Skeletal muscle cell (primary cell): ENCODE data around the gene SCAMP1.

ENCODE experiments used
- DNase-seq: peaks from one replicate; pipeline ENCODE4 v3.0.0-alpha.2; 2010; ENCODE audit warnings: low read depth
- H3K4me3 ChIP-seq: 2 replicates; pipeline ENCODE4 v1.5.1; 2011; ENCODE audit warnings: low read depth, mild to moderate bottlenecking, control low read depth, low read length, moderate library complexity

SCAMP1 gene

DNA sequence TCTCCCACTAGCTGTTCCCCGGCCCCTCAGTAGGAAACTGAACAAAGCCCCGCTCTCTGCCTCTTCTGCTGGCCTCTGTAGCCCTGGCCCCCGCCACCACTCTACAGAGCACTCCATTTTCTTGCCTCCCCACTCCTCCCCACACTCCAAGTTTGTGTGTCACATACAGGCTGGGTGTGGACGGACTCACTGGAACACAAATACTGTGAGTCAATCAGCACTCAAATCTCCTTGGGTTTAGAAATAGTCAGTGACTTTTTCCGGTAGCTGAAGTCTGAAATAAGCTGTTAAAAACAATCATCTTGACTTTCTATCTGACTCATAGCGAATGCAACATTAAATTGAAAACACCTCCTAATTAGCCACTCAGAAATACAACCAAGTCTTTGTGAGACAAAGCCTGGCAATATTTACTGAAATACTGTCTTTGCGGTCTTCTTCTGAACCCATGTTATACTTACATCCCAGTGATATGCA, 165.7 kb downstream of the SCAMP1 start:
- DNase-seq, result peak; percentile 48
- H3K4me3 ChIP-seq, result no peak overlapping the region

GRCh38 chr5:78527054-78527859, 166.8 kb downstream of the SCAMP1 start:
- no peak overlapping the region for H3K4me3 ChIP-seq
- peak; percentile 78 for DNase-seq

- no peak for DNase-seq
These were observed 167.5 kb downstream of the SCAMP1 start for GRCh38 chr5:78527925-78528324.

More at GRCh38 chr5:78527925-78528324, 167.5 kb downstream of the SCAMP1 start:
- H3K4me3 ChIP-seq, result no peak overlapping the region
